ENCODE data around the gene FOXK2. TPM values are rescaled to one million over a fixed set of nuclear protein-coding genes. Genes with fewer than 3 reads are reported as not detected.

Gene FOXK2
- total and polyA plus RNA-seq, 2 of the 8 experiments (the other 6 are each of a cell fraction or from before 2014, with no cell fraction given), result 34.7 to 64.9 TPM

DNA sequence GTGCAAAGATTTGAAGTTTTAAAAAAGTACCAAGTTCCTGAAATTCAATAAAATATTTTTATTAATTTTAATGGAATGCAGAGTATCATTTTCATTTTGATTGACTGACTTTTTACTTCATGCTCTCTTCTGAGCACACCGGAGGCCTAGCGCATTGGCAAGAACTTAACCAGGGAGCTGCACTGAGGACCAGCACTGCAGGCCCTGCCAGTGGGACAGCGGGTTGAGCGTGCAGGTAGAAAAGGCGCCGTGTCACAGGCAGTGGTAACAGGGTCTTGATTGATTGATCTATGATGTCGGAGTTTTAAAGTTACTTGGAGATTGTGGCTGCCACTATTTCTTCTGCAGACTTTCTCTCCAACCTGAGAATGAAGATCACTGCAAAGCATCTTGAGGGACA is 85.0 kb downstream of the FOXK2 start (continued):
- TF ChIP-seq EZH2 (IDR thresholded peaks at IDR 0.05; ENCODE audit: low read depth, low read length, severe bottlenecking), result no peak
- TF ChIP-seq, protein P1, sequence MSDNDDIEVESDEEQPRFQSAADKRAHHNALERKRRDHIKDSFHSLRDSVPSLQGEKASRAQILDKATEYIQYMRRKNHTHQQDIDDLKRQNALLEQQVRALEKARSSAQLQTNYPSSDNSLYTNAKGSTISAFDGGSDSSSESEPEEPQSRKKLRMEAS (IDR thresholded peaks at IDR 0.05), result no peak
